ENCODE measurements around the gene LMBRD1. TPM values are rescaled to one million over a fixed set of nuclear protein-coding genes. Genes with fewer than 3 reads are reported as not detected.

Gene LMBRD1
- polyA plus RNA-seq, 1 of the 3 experiments (the other 2 are of a cell fraction): 6.5 TPM

DNA sequence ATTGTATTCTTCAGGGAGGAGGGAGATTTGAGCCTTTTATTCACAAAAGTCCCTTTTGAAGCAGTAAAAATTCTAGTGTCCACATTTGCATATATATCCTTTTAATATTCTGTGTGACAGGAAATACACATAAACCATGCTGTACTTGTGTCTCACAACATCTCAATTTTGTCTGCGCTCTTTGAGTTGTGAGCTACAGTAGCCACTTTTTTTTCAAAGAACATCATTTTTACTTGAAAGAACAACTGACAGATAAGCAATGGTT lies 21.3 kb downstream of the LMBRD1 start:
- Histone ChIP-seq H3F3A (replicated peaks; ENCODE audit: insufficient read depth) (no peaks in the 10 kb centered on the region), H4K20me1 (ENCODE audit: insufficient read depth) (no peaks in the 10 kb centered on the region), H3K79me2 (ENCODE audit: insufficient read depth) (no peaks in the 10 kb centered on the region), H2AFZ (ENCODE audit: low read depth) (no peak overlapping the region), H3K9ac (no peak overlapping the region), H3K27me3 (ENCODE audit: insufficient read depth) (no peaks in the 10 kb centered on the region), H3K4me1 (ENCODE audit: control insufficient read depth in 1 of 2, insufficient read depth in 2 of 2, low read depth in 1 of 2, low read length in 1 of 2) (no peaks in the 10 kb centered on the region; a peak in 3 of 4 replicates), H3K9me3 (no peaks in the 10 kb centered on the region), H3K4me2 (no peak overlapping the region), H3K36me3 (replicated peaks in 1 of 2; ENCODE audit: control insufficient read depth in 1 of 2, insufficient read depth in 2 of 2, low read length in 1 of 2) (peaks cover 0 to 2% of the 10 kb centered on the region in 2 experiments), H3K27ac (ENCODE audit: low read depth in 2 of 2, low read length in 1 of 2) (no peak overlapping the region), H3K9me2 (no peaks in the 10 kb centered on the region), H3K4me3 (ENCODE audit: low read depth in 2 of 2, low read length in 1 of 2) (no peak overlapping the region)
- no peak for DNase-seq
- POLR2A ChIA-PET: no interaction called here
- TF ChIP-seq FOXJ3 (CRISPR knock-in tag; IDR thresholded peaks at IDR 0.05) (no peak), RAD21 (IDR thresholded peaks at IDR 0.05; ENCODE audit: low read length) (no peak), GABPA (IDR thresholded peaks at IDR 0.05; ENCODE audit: low read depth) (no peak), USF2 (IDR thresholded peaks at IDR 0.05; ENCODE audit: borderline replicate concordance, low read depth, low read length) (no peak), ELF1 (IDR thresholded peaks at IDR 0.05) (no peak)
- TF ChIP-seq, protein P1, sequence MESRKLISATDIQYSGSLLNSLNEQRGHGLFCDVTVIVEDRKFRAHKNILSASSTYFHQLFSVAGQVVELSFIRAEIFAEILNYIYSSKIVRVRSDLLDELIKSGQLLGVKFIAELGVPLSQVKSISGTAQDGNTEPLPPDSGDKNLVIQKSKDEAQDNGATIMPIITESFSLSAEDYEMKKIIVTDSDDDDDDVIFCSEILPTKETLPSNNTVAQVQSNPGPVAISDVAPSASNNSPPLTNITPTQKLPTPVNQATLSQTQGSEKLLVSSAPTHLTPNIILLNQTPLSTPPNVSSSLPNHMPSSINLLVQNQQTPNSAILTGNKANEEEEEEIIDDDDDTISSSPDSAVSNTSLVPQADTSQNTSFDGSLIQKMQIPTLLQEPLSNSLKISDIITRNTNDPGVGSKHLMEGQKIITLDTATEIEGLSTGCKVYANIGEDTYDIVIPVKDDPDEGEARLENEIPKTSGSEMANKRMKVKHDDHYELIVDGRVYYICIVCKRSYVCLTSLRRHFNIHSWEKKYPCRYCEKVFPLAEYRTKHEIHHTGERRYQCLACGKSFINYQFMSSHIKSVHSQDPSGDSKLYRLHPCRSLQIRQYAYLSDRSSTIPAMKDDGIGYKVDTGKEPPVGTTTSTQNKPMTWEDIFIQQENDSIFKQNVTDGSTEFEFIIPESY (IDR thresholded peaks at IDR 0.05; ENCODE audit: borderline replicate concordance, low read depth): no peak
- CTCF ChIA-PET: no interaction called here
- 100% methylated on average over 1 of the region's 1 CpG for WGBS (ENCODE audit: low lambda C conversion rate)

- Histone ChIP-seq H4K20me1 (ENCODE audit: insufficient read depth) (no peaks in the 10 kb centered on the region), H3K4me1 (ENCODE audit: control insufficient read depth in 1 of 2, insufficient read depth in 2 of 2, low read depth in 1 of 2, low read length in 1 of 2) (no peaks in the 10 kb centered on the region; a peak in 3 of 4 replicates), H3K27me3 (ENCODE audit: insufficient read depth) (no peaks in the 10 kb centered on the region), H3K36me3 (replicated peaks in 1 of 2; ENCODE audit: control insufficient read depth in 1 of 2, insufficient read depth in 2 of 2, low read length in 1 of 2) (peaks cover 0 to 2% of the 10 kb centered on the region in 2 experiments), H3F3A (replicated peaks; ENCODE audit: insufficient read depth) (no peaks in the 10 kb centered on the region), H3K9ac (no peak overlapping the region), H3K4me3 (ENCODE audit: low read depth in 2 of 2, low read length in 1 of 2) (no peak overlapping the region), H2AFZ (ENCODE audit: low read depth) (no peak overlapping the region), H3K4me2 (no peak overlapping the region), H3K9me3 (no peaks in the 10 kb centered on the region), H3K27ac (ENCODE audit: low read depth in 2 of 2, low read length in 1 of 2) (no peak overlapping the region), H3K79me2 (ENCODE audit: insufficient read depth) (no peaks in the 10 kb centered on the region), H3K9me2 (no peaks in the 10 kb centered on the region)
- WGBS (ENCODE audit: low lambda C conversion rate): 96% methylated on average over 4 of the region's 4 CpGs
- CTCF ChIA-PET: no interaction called here
- POLR2A ChIA-PET: no interaction called here
- no peak for DNase-seq
- TF ChIP-seq MEF2A (IDR thresholded peaks at IDR 0.05; ENCODE audit: borderline replicate concordance, low read depth): no peak
- TF ChIP-seq GATA2 (CRISPR knock-in tag; IDR thresholded peaks at IDR 0.05): no peak
- no peak for TF ChIP-seq EZH2phosphoT487 (IDR thresholded peaks at IDR 0.05; ENCODE audit: borderline replicate concordance, low read depth)
- TF ChIP-seq RAD21 (IDR thresholded peaks at IDR 0.05; ENCODE audit: low read length): no peak
- no peak for TF ChIP-seq ELF1 (IDR thresholded peaks at IDR 0.05)
- TF ChIP-seq YY1 (IDR thresholded peaks at IDR 0.05; ENCODE audit: low read depth): no peak
- TF ChIP-seq, protein P2, sequence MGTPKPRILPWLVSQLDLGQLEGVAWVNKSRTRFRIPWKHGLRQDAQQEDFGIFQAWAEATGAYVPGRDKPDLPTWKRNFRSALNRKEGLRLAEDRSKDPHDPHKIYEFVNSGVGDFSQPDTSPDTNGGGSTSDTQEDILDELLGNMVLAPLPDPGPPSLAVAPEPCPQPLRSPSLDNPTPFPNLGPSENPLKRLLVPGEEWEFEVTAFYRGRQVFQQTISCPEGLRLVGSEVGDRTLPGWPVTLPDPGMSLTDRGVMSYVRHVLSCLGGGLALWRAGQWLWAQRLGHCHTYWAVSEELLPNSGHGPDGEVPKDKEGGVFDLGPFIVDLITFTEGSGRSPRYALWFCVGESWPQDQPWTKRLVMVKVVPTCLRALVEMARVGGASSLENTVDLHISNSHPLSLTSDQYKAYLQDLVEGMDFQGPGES (IDR thresholded peaks at IDR 0.05; ENCODE audit: low read depth, low read length): no peak
- no peak for TF ChIP-seq EP300 (IDR thresholded peaks at IDR 0.05; ENCODE audit: borderline replicate concordance in 1 of 2, low read depth in 1 of 2, low read length in 1 of 2)
- TF ChIP-seq NRF1 (IDR thresholded peaks at IDR 0.05; ENCODE audit: low read depth, low read length): no peak
- no peak for TF ChIP-seq POLR2AphosphoS5 (IDR thresholded peaks at IDR 0.05; ENCODE audit: low read depth, low read length)
- TF ChIP-seq, protein P3, sequence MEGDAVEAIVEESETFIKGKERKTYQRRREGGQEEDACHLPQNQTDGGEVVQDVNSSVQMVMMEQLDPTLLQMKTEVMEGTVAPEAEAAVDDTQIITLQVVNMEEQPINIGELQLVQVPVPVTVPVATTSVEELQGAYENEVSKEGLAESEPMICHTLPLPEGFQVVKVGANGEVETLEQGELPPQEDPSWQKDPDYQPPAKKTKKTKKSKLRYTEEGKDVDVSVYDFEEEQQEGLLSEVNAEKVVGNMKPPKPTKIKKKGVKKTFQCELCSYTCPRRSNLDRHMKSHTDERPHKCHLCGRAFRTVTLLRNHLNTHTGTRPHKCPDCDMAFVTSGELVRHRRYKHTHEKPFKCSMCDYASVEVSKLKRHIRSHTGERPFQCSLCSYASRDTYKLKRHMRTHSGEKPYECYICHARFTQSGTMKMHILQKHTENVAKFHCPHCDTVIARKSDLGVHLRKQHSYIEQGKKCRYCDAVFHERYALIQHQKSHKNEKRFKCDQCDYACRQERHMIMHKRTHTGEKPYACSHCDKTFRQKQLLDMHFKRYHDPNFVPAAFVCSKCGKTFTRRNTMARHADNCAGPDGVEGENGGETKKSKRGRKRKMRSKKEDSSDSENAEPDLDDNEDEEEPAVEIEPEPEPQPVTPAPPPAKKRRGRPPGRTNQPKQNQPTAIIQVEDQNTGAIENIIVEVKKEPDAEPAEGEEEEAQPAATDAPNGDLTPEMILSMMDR (IDR thresholded peaks at IDR 0.05): no peak
- TF ChIP-seq, protein P4, sequence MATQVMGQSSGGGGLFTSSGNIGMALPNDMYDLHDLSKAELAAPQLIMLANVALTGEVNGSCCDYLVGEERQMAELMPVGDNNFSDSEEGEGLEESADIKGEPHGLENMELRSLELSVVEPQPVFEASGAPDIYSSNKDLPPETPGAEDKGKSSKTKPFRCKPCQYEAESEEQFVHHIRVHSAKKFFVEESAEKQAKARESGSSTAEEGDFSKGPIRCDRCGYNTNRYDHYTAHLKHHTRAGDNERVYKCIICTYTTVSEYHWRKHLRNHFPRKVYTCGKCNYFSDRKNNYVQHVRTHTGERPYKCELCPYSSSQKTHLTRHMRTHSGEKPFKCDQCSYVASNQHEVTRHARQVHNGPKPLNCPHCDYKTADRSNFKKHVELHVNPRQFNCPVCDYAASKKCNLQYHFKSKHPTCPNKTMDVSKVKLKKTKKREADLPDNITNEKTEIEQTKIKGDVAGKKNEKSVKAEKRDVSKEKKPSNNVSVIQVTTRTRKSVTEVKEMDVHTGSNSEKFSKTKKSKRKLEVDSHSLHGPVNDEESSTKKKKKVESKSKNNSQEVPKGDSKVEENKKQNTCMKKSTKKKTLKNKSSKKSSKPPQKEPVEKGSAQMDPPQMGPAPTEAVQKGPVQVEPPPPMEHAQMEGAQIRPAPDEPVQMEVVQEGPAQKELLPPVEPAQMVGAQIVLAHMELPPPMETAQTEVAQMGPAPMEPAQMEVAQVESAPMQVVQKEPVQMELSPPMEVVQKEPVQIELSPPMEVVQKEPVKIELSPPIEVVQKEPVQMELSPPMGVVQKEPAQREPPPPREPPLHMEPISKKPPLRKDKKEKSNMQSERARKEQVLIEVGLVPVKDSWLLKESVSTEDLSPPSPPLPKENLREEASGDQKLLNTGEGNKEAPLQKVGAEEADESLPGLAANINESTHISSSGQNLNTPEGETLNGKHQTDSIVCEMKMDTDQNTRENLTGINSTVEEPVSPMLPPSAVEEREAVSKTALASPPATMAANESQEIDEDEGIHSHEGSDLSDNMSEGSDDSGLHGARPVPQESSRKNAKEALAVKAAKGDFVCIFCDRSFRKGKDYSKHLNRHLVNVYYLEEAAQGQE (IDR thresholded peaks at IDR 0.05; ENCODE audit: low read depth, low read length): no peak
- TF ChIP-seq MXI1 (IDR thresholded peaks at IDR 0.05; ENCODE audit: low read depth, low read length): no peak
- TF ChIP-seq FOXJ3 (CRISPR knock-in tag; IDR thresholded peaks at IDR 0.05): no peak
Observed at GRCh38 chr6:69774740-69775584, 21.8 kb downstream of the LMBRD1 start.
